ENCODE data around the gene SRSF7. TPM values are rescaled to one million over a fixed set of nuclear protein-coding genes. Genes with fewer than 3 reads are reported as not detected.
"Not testable (repeated sequence)": the region's sequence is repeated elsewhere in the genome, so short reads cannot be mapped to it uniquely, and the experiment has no call there.

The SRSF7 gene
- total RNA-seq, 1 donor from 2014 or later, result 67.5 TPM

- H3K27me3 Mint-ChIP-seq (ENCODE audit: low read depth), result no peaks in the 10 kb centered on the region
- peak overlapping the region; percentile 73 for H3K27ac Mint-ChIP-seq (ENCODE audit: unreplicated experiment)
- peaks cover 8% of the 10 kb centered on the region for H3K36me3 Mint-ChIP-seq (ENCODE audit: low read depth)
- no peak for DNase-seq (ENCODE audit: low spot score)
- TF ChIP-seq CTCF (IDR thresholded peaks at IDR 0.05), result no peak
- H3K4me3 Mint-ChIP-seq (ENCODE audit: unreplicated experiment), result no peak overlapping the region
- H3K4me1 Mint-ChIP-seq (ENCODE audit: low read depth), result peaks cover 16% of the 10 kb centered on the region
- H3K9me3 Mint-ChIP-seq (ENCODE audit: low read depth), result peaks cover 3% of the 10 kb centered on the region
These were observed 13.2 kb downstream of the SRSF7 start for GRCh38 chr2:38737925-38738324.

- peaks cover 16% of the 10 kb centered on the region for H3K4me1 Mint-ChIP-seq (ENCODE audit: low read depth)
- not testable (repeated sequence) for H3K27me3 Mint-ChIP-seq (ENCODE audit: low read depth); H3K36me3 Mint-ChIP-seq (ENCODE audit: low read depth); DNase-seq (ENCODE audit: low spot score); H3K4me3 Mint-ChIP-seq (ENCODE audit: unreplicated experiment); H3K9me3 Mint-ChIP-seq (ENCODE audit: low read depth)
- peak overlapping the region; percentile 73 for H3K27ac Mint-ChIP-seq (ENCODE audit: unreplicated experiment)
These were observed 14.0 kb downstream of the SRSF7 start for GRCh38 chr2:38737000-38737698.

DNA sequence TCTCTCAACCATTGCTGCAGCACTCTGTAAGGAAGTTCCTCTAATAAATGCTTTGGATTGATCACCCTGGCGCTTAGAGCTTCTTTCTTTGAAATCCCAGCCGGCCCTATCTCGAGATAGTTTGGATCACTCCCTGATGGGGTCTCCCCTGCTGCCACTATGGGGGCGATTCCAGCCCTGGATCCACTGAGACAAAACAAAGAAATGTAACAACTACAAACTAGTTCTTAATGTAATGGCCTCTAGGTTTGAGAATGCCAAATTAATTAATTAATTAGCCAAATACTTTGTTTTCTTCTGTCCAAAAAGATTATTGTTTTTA lies 15.2 kb downstream of the SRSF7 start:
- TF ChIP-seq CTCF (IDR thresholded peaks at IDR 0.05), result no peak
- H3K27ac Mint-ChIP-seq (ENCODE audit: unreplicated experiment), result no peak overlapping the region
- no peaks in the 10 kb centered on the region for H3K27me3 Mint-ChIP-seq (ENCODE audit: low read depth)
- H3K4me3 Mint-ChIP-seq (ENCODE audit: unreplicated experiment), result no peak overlapping the region
- peaks cover 14% of the 10 kb centered on the region for H3K4me1 Mint-ChIP-seq (ENCODE audit: low read depth)
- peaks cover 3% of the 10 kb centered on the region for H3K9me3 Mint-ChIP-seq (ENCODE audit: low read depth)
- no peak for DNase-seq (ENCODE audit: low spot score)
- H3K36me3 Mint-ChIP-seq (ENCODE audit: low read depth), result peaks cover 11% of the 10 kb centered on the region

DNA sequence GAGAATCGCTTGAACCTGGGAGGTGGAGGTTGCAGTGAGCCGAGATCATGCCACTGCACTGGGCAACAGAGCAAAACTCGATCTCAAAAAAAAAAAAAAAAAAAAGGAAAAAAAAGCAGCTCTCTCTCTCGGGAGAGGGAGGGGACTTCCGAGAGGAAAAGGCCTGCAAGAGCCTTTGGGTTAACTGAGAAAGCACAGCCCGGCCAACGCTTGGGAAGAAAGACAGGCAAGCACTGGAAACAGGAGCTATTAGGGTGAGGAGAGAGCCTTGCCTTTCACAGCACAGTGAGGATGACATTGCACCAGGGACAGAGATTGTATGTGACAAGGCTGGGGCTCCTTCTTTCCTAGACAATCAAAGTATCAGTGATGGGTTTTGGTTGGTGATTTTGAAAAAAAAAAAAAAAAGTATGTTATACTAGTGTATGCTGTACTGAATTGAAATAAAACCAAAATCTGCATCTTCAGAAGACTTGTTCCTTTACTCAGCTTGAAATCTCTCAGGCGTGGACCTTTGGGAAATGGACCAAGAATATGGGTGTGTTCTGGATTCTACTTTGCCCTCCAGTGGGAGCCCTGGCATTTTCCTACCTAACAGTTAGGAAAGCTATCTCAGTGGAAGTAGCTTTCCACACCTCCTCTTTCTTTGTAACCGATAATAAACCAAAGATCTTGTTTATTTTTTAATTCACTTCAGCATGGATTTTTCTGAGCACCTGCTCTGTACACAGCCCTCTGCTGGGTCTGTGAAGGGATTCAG lies 16.7 kb downstream of the SRSF7 start:
- H3K4me3 Mint-ChIP-seq (ENCODE audit: unreplicated experiment), result no peak overlapping the region
- H3K27ac Mint-ChIP-seq (ENCODE audit: unreplicated experiment), result no peak overlapping the region

GRCh38 chr2:38733300-38733971 lies 17.7 kb downstream of the SRSF7 start:
- Mint-ChIP-seq H3K9me3 (ENCODE audit: low read depth) (no peaks in the 10 kb centered on the region), H3K27ac (ENCODE audit: unreplicated experiment) (no peak overlapping the region)

More for the DNA sequence above, 16.7 kb downstream of the SRSF7 start:
- H3K9me3 Mint-ChIP-seq (ENCODE audit: low read depth), result peaks cover 3% of the 10 kb centered on the region
- peaks cover 11% of the 10 kb centered on the region for H3K36me3 Mint-ChIP-seq (ENCODE audit: low read depth)
- no peak for TF ChIP-seq CTCF (IDR thresholded peaks at IDR 0.05)
- no peak for DNase-seq (ENCODE audit: low spot score)
- H3K27me3 Mint-ChIP-seq (ENCODE audit: low read depth), result no peaks in the 10 kb centered on the region
- H3K4me1 Mint-ChIP-seq (ENCODE audit: low read depth), result peaks cover 12% of the 10 kb centered on the region

More at GRCh38 chr2:38733300-38733971, 17.7 kb downstream of the SRSF7 start:
- peaks cover 12% of the 10 kb centered on the region for H3K4me1 Mint-ChIP-seq (ENCODE audit: low read depth)
- DNase-seq (ENCODE audit: low spot score), result no peak
- H3K36me3 Mint-ChIP-seq (ENCODE audit: low read depth), result peaks cover 8% of the 10 kb centered on the region
- no peak for TF ChIP-seq CTCF (IDR thresholded peaks at IDR 0.05)
- H3K27me3 Mint-ChIP-seq (ENCODE audit: low read depth), result no peaks in the 10 kb centered on the region
- no peak overlapping the region for H3K4me3 Mint-ChIP-seq (ENCODE audit: unreplicated experiment)

Measured in chondrocyte (in vitro differentiated cells).